HEK293T (cell line): Measurements from ENCODE around the gene PACRG.

Experiments
- CTCF ChIA-PET: fragments of 350-600 bp; formaldehyde crosslinking; extraction: SDS; loops from one replicate; lab custom pipeline; 2021; ENCODE audit warnings: antibody characterized with exemption, inconsistent platforms; lab: Yijun Ruan, JAX
- POLR2A ChIA-PET: fragments of 350-600 bp; formaldehyde crosslinking; extraction: SDS; loops from one replicate; lab custom pipeline; 2020; ENCODE audit warnings: antibody characterized with exemption, inconsistent platforms; lab: Yijun Ruan, JAX
- DNase-seq: peaks from one replicate; pipeline ENCODE4 v3.0.0; 2012; ENCODE audit warnings: mixed read lengths; ENCODE audit errors: extremely low spot score
- ARNT ChIP-seq: fragments of 450-650 bp; IDR thresholded peaks from 2 replicates; pipeline ENCODE4 v1.6.1; 2017; ENCODE audit warnings: mild to moderate bottlenecking
- BHLHE40 ChIP-seq: fragments of 450-650 bp; IDR thresholded peaks from 2 replicates; pipeline ENCODE4 v1.6.1; 2016; ENCODE audit warnings: mild to moderate bottlenecking, moderate library complexity, borderline replicate concordance
- CTBP1 ChIP-seq: fragments of 450-650 bp; IDR thresholded peaks from 2 replicates; pipeline ENCODE4 v1.6.1; 2016; ENCODE audit warnings: borderline replicate concordance
- ELF4 ChIP-seq: fragments of 450-650 bp; IDR thresholded peaks from 2 replicates; pipeline ENCODE4 v1.6.1; 2017; ENCODE audit warnings: antibody characterized with exemption
- FOXA1 ChIP-seq: fragments of 450-650 bp; IDR thresholded peaks from 2 replicates; pipeline ENCODE4 v1.6.1; 2016; ENCODE audit warnings: mild to moderate bottlenecking
- FOXK2 ChIP-seq: fragments of 450-650 bp; IDR thresholded peaks from 2 replicates; pipeline ENCODE4 v1.6.1; 2016; ENCODE audit warnings: mild to moderate bottlenecking
- FOXM1 ChIP-seq: fragments of 450-650 bp; IDR thresholded peaks from 2 replicates; pipeline ENCODE4 v1.6.1; 2017; ENCODE audit warnings: mild to moderate bottlenecking, borderline replicate concordance
- HDGF ChIP-seq: fragments of 450-650 bp; IDR thresholded peaks from 2 replicates; pipeline ENCODE4 v1.6.1; 2017; ENCODE audit warnings: antibody characterized with exemption, borderline replicate concordance
- L3MBTL2 ChIP-seq: fragments of 450-650 bp; conservative IDR thresholded peaks from 2 replicates; pipeline ENCODE4 v1.6.1; 2016; ENCODE audit warnings: mild to moderate bottlenecking
- LEF1 ChIP-seq: fragments of 450-650 bp; IDR thresholded peaks from 2 replicates; pipeline ENCODE4 v1.6.1; 2017; ENCODE audit warnings: mild to moderate bottlenecking, borderline replicate concordance
- NFRKB ChIP-seq: fragments of 450-650 bp; IDR thresholded peaks from 2 replicates; pipeline ENCODE4 v1.6.1; 2016; ENCODE audit warnings: mild to moderate bottlenecking, moderate library complexity
- SP1 ChIP-seq: fragments of 450-650 bp; IDR thresholded peaks from 2 replicates; pipeline ENCODE4 v1.6.1; 2017
- SUZ12 ChIP-seq: fragments of 450-650 bp; IDR thresholded peaks from 2 replicates; pipeline ENCODE4 v1.6.1; 2016; ENCODE audit warnings: mild to moderate bottlenecking
- TARDBP ChIP-seq: fragments of 450-650 bp; IDR thresholded peaks from 2 replicates; pipeline ENCODE4 v1.6.1; 2016
- ZNF384 ChIP-seq: fragments of 450-650 bp; IDR thresholded peaks from 2 replicates; pipeline ENCODE4 v1.6.1; 2016
- TF ChIP-seq, protein P1 (sequence below): fragments of 450-650 bp; IDR thresholded peaks from 2 replicates; pipeline ENCODE4 v1.6.1; 2016

The PACRG gene

DNA sequence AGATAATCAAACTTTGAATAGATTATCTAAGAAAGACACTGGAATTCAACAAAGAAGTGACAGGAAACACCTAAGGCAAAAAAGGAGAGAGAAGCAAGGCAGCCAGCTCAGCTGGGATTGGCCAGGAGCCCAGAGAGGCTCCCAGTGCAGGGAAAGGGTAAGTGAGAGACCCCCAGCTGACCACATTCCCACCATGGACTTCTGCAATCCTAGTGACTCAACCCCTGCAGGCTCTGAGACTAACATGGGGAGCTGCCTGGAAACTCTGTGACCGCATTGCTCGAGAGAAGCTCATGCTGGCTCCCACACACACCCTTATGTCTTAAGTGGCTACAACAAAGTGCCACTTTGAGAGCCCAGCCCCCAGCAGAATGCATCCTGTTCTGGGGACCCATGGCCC, 215.1 kb downstream of the PACRG start:
- ChIA-PET CTCF (no interaction called here), POLR2A (no interaction called here)
- no peak for DNase-seq
- no peak for TF ChIP-seq ELF4
- TF ChIP-seq, protein P1, sequence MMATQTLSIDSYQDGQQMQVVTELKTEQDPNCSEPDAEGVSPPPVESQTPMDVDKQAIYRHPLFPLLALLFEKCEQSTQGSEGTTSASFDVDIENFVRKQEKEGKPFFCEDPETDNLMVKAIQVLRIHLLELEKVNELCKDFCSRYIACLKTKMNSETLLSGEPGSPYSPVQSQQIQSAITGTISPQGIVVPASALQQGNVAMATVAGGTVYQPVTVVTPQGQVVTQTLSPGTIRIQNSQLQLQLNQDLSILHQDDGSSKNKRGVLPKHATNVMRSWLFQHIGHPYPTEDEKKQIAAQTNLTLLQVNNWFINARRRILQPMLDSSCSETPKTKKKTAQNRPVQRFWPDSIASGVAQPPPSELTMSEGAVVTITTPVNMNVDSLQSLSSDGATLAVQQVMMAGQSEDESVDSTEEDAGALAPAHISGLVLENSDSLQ = no peak
- TF ChIP-seq SP1 = no peak
- no peak for TF ChIP-seq NFRKB
- TF ChIP-seq SUZ12 = no peak
- no peak for TF ChIP-seq HDGF
- TF ChIP-seq TARDBP = no peak
- no peak for TF ChIP-seq FOXA1
- no peak for TF ChIP-seq CTBP1
- no peak for TF ChIP-seq L3MBTL2
- no peak for TF ChIP-seq LEF1
- no peak for TF ChIP-seq FOXK2
- TF ChIP-seq ZNF384 = no peak

DNA sequence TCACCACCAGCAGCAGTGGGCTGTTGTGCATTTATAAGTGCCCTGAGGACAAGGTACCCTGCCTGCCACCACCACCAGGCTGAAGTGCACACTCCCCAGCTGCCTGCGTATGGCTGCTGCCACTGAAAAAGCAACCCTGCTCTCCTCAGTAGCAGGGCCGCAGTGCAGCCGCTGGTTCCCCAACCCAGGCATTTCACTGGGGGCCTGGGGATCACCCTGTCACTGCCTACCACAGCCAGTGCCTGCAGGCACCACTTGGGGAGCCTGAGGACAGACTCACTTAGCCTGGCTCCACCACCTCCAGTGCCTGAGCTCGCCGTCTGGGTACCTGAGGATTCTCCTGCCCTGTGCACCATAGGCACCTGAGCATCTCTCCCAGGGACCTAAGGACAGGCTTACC, 215.6 kb downstream of the PACRG start:
- ChIA-PET CTCF (no interaction called here), POLR2A (no interaction called here)
- DNase-seq = no peak
- TF ChIP-seq L3MBTL2 = no peak
- no peak for TF ChIP-seq HDGF
- TF ChIP-seq, protein P1 = no peak
- TF ChIP-seq BHLHE40 = no peak
- no peak for TF ChIP-seq NFRKB
- no peak for TF ChIP-seq SUZ12
- TF ChIP-seq ZNF384 = no peak
- no peak for TF ChIP-seq LEF1
- no peak for TF ChIP-seq FOXK2
- no peak for TF ChIP-seq ELF4
- no peak for TF ChIP-seq FOXM1
- TF ChIP-seq ARNT = no peak
- TF ChIP-seq TARDBP = no peak
- TF ChIP-seq CTBP1 = no peak

DNA sequence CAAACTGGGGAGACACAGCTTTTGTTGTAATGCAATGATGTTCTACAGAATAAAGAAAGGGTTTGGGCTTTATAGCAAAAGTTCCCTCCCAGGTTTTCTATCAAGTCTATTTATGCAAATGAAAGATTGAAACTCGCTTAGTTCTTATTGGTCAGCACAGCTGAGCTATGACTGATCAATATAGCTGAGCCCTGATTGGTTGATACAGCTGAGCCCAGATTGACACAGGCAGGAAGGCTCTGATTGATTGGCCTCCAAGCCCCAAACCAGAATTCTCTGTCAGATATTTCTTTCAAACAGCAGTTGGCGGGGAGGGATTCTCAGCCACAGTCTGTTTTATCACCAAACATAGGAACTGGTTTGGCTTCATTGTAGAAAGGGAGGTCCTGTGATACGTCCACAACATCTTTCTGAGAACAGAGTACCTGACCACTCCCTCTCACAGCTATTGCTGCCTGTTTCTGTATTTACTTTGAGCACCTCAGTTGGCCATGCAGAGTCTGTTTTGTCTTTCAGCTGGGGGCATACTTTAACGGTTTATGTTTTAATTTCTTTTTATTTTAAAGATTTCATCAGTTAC, 223.5 kb downstream of the PACRG start:
- TF ChIP-seq HDGF = no peak
- CTCF ChIA-PET = no interaction called here
- POLR2A ChIA-PET = no interaction called here
- DNase-seq = no peak

DNA sequence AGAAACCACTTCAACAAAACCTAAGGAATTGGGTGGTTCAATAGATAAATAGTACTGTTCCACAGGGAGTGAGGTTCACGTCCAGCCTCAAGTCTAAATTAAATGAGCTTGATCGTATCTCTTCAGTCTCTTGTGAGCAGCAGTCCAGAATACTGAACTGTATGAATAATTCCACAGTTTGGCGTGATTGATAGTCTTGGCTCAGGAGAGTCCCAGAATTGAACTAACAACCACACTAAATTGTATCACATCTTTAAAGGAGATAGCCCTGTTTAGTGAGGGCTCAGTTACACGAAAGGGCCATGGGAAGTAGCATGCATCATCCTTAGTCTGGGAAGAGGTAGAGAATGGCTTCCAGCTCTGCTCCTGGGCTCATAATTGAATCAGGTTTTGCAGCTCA, 224.6 kb downstream of the PACRG start:
- no peak for DNase-seq
- CTCF ChIA-PET = no interaction called here
- POLR2A ChIA-PET = no interaction called here
- TF ChIP-seq SUZ12 = no peak
- TF ChIP-seq CTBP1 = no peak
- TF ChIP-seq LEF1 = no peak
- no peak for TF ChIP-seq FOXM1
- no peak for TF ChIP-seq FOXA1
- TF ChIP-seq BHLHE40 = no peak
- TF ChIP-seq, protein P1 = no peak
- no peak for TF ChIP-seq TARDBP
- no peak for TF ChIP-seq HDGF
- TF ChIP-seq ARNT = no peak
- no peak for TF ChIP-seq ZNF384
- TF ChIP-seq ELF4 = no peak
- TF ChIP-seq FOXK2 = no peak
- no peak for TF ChIP-seq L3MBTL2

DNA sequence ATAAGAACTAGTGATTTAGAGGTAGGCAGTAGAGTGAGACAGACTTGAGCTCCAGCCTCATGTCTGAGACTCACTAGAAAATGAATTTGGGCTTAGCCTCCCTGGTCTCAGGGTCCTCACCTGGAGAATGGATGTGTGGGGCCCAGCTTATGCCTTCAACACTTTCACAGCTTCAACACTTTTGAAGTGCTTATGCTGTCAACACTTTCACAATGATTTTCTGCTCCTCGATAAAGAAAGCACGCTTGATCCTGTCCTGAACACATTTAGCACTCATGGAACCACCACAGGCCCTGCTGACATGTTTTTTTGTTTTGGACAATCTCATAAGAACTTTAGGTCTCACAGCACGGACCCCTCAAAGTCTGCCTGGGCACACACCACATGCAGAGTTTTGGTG, 229.3 kb downstream of the PACRG start:
- POLR2A ChIA-PET = no interaction called here
- no peak for DNase-seq
- TF ChIP-seq L3MBTL2 (no peak), ARNT (no peak), HDGF (no peak), CTBP1 (no peak)
- TF ChIP-seq, protein P1 = no peak
- CTCF ChIA-PET = interaction anchor here (0.7 kb wide), 1 partner anchor 102 kb away, joined by 4 read pairs; no protein-coding TSS in a partner anchor

DNA sequence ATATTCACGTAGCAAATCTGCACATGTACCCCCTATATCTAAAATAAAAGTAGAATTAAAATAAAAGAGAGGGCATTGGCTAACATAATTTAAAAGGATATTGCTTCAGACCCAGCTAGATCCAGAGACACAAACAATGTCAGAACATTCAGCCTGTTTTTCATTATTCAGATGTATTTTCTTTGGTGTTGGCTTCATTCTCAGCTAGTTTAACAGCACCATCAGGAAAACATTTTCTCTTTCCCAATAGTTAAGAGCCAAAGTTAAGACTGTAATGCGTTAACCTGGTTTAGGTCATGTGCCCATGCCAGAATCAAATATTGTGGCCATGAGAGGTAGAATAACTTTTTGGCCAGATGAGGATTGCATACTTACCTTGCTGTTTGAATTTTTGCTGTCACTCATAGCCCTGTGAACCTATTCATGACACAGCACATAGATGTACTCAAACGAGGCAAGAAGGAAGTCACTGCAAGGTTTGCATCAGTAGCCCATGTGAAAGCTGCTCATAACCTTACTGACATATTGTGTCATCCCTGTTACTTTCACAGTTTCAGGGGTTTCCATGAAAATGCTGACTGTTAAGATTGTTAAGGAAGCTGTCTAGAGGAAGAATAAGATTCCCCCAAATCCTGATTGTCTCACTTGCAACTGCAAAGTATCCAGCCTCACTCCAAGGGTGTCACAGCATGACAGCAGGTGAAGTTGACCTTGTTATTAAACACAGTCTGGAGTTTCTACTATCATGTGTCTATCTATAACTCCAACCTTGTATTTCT, 233.1 kb downstream of the PACRG start:
- TF ChIP-seq FOXK2 (no peak), SUZ12 (no peak)
- POLR2A ChIA-PET = no interaction called here
- no peak for DNase-seq
- CTCF ChIA-PET = interaction anchor here (0.7 kb wide), 1 partner anchor 138 kb away, joined by 3 read pairs; no protein-coding TSS in a partner anchor
